Osteoblast (primary cell): ENCODE results near the gene RAB11FIP5. TPM values are rescaled to one million over a fixed set of nuclear protein-coding genes. Genes with fewer than 3 reads are reported as not detected.

Experiments used
- DNase-seq: peaks from one replicate; pipeline ENCODE4 v3.0.0; 2011; ENCODE audit warnings: low spot score, mixed read lengths; ENCODE audit not compliant: insufficient read length; ENCODE audit errors: missing footprints
- H2AFZ ChIP-seq: 2 replicates; pipeline ENCODE4 v1.6.0; 2011; ENCODE audit warnings: mild to moderate bottlenecking, low read length
- H3K27ac ChIP-seq: 2 replicates; pipeline ENCODE4 v1.5.1; 2011; ENCODE audit warnings: mild to moderate bottlenecking, low read depth, low read length, moderate library complexity
- H3K27me3 ChIP-seq: 2 replicates; pipeline ENCODE4 v1.6.0; 2012; ENCODE audit warnings: mild to moderate bottlenecking, control low read depth, inconsistent platforms, low read length, moderate library complexity; ENCODE audit not compliant: insufficient read depth
- H3K36me3 ChIP-seq: 2 replicates; pipeline ENCODE4 v1.5.1; 2011; ENCODE audit warnings: mild to moderate bottlenecking, low read length, control low read depth, moderate library complexity; ENCODE audit not compliant: insufficient read depth
- H3K4me1 ChIP-seq: 2 replicates; pipeline ENCODE4 v1.5.1; 2011; ENCODE audit warnings: mild to moderate bottlenecking, low read length, control low read depth, moderate library complexity; ENCODE audit not compliant: insufficient read depth
- H3K4me2 ChIP-seq: 2 replicates; pipeline ENCODE4 v1.6.0; 2011; ENCODE audit warnings: mild to moderate bottlenecking, low read length; ENCODE audit not compliant: insufficient read depth
- H3K4me3 ChIP-seq: fragments of 200-600 bp; sonication (generic); 3 replicates; pipeline ENCODE4 v1.5.1; 2012; ENCODE audit warnings: mild to moderate bottlenecking, low read length, inconsistent platforms; ENCODE audit not compliant: insufficient read depth
- H3K79me2 ChIP-seq: 2 replicates; pipeline ENCODE4 v1.6.0; 2012; ENCODE audit warnings: mild to moderate bottlenecking, low read length, control low read depth, inconsistent platforms; ENCODE audit not compliant: insufficient read depth
- H3K9me3 ChIP-seq: 2 replicates; pipeline ENCODE4 v1.5.1; 2011; ENCODE audit warnings: low read depth, low read length, control low read depth
- H4K20me1 ChIP-seq: 2 replicates; pipeline ENCODE4 v1.6.0; 2012; ENCODE audit warnings: mild to moderate bottlenecking, low read length, control low read depth; ENCODE audit not compliant: insufficient read depth
- CTCF ChIP-seq: IDR thresholded peaks from 2 replicates; pipeline ENCODE4 v1.5.1; 2011; ENCODE audit warnings: mild to moderate bottlenecking, low read depth, low read length, moderate library complexity; ENCODE audit errors: extremely low read depth
- total RNA-seq: library from RNA; depleted of rRNA; stranded (reverse); fragments of >200 nt; gene quantifications from 2 replicates; pipeline ENCODE4 v1.2.3, GENCODE V29; 2012

RAB11FIP5 gene
- total RNA-seq, 1 donor: 59.0 TPM

DNA sequence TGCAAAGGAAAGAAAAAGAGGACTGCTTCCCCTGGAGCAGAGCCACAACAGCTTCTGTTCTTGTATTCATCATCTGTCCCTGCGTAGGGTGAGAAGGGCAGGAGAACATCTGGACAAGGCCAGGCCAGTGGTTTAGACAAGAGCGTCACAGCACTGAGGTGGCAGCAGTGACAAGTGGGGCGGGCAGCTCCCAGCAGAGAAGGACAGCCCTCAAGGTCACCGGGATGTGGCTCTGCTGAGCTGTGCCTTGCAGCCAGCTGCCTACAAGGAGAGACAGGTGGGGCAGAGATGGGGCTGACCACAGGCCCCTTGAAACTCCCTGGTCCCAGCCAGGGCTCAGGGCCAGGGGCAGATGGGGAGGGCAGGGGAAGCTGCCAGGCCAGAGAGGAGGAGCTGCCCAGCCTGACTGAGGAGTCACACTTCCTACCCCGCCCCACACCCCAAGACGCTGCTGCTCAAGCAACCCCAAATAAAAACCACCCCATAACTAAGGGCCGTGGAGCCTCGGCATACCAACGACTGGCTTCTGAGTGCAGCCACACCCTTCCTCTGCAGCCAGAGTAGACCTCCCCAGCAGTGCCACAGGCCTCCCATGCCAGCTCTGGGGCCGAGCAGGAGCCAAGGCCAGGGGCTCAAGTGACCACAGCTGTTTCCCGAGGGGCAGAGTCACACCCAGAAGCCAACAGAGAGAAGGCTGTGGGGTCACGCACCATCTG lies 5.4 kb downstream of the RAB11FIP5 start:
- H3K27ac ChIP-seq: peak overlapping the region; percentile 54
- H3K4me3 ChIP-seq: peak overlapping the region; percentile 24

GRCh38 chr2:73106791-73107190 lies 6.0 kb downstream of the RAB11FIP5 start:
- Histone ChIP-seq H3K9me3 (no peaks in the 10 kb centered on the region), H3K4me3 (no peak overlapping the region), H3K4me2 (peak overlapping the region; percentile 47), H3K36me3 (no peaks in the 10 kb centered on the region), H4K20me1 (peaks cover 82% of the 10 kb centered on the region), H3K4me1 (peaks cover 63% of the 10 kb centered on the region), H2AFZ (no peak overlapping the region), H3K27ac (peak overlapping the region; percentile 54), H3K79me2 (peaks cover 99% of the 10 kb centered on the region), H3K27me3 (no peaks in the 10 kb centered on the region)
- TF ChIP-seq CTCF: no peak
- no peak for DNase-seq

More for the DNA sequence above, 5.4 kb downstream of the RAB11FIP5 start:
- peaks cover 76% of the 10 kb centered on the region for H4K20me1 ChIP-seq
- H3K4me2 ChIP-seq: peak overlapping the region; percentile 47
- no peaks in the 10 kb centered on the region for H3K9me3 ChIP-seq
- DNase-seq: peak; percentile 85
- peaks cover 57% of the 10 kb centered on the region for H3K4me1 ChIP-seq
- H2AFZ ChIP-seq: no peak overlapping the region
- H3K36me3 ChIP-seq: no peaks in the 10 kb centered on the region
- TF ChIP-seq CTCF: no peak
- peaks cover 99% of the 10 kb centered on the region for H3K79me2 ChIP-seq
- H3K27me3 ChIP-seq: no peaks in the 10 kb centered on the region

- Histone ChIP-seq H3K27me3 (no peaks in the 10 kb centered on the region), H3K4me3 (no peak overlapping the region), H3K27ac (no peak overlapping the region), H3K9me3 (no peaks in the 10 kb centered on the region), H2AFZ (no peak overlapping the region), H3K4me1 (peaks cover 54% of the 10 kb centered on the region), H3K4me2 (no peak overlapping the region), H4K20me1 (peaks cover 87% of the 10 kb centered on the region), H3K36me3 (no peaks in the 10 kb centered on the region), H3K79me2 (peaks cover 99% of the 10 kb centered on the region)
- no peak for DNase-seq
- no peak for TF ChIP-seq CTCF
Measured at GRCh38 chr2:73105511-73105971, 7.2 kb downstream of the RAB11FIP5 start.

- TF ChIP-seq CTCF: no peak
- Histone ChIP-seq H2AFZ (no peak overlapping the region), H3K4me1 (peaks cover 48% of the 10 kb centered on the region), H3K9me3 (no peaks in the 10 kb centered on the region), H3K27ac (no peak overlapping the region), H3K4me2 (no peak overlapping the region), H3K36me3 (no peaks in the 10 kb centered on the region), H3K79me2 (peaks cover 99% of the 10 kb centered on the region), H3K27me3 (no peaks in the 10 kb centered on the region), H4K20me1 (peaks cover 85% of the 10 kb centered on the region), H3K4me3 (no peak overlapping the region)
- DNase-seq: no peak
Measured at GRCh38 chr2:73104933-73105332, 7.8 kb downstream of the RAB11FIP5 start.
